Measurements from ENCODE around the gene CTDSP2. TPM values are rescaled to one million over a fixed set of nuclear protein-coding genes. Genes with fewer than 3 reads are reported as not detected.

CTDSP2 gene
- total RNA-seq, 1 experiment from 2014 or later: 82.7 TPM

- H3K9ac ChIP-seq (ENCODE audit: low read length): no peak overlapping the region
- H3K9me2 ChIP-seq (ENCODE audit: insufficient read depth): no peaks in the 10 kb centered on the region
- H3K4me1 ChIP-seq (ENCODE audit: control insufficient read depth in 1 of 2, insufficient read depth in 2 of 2, low read length in 2 of 2): peaks cover 3 to 26% of the 10 kb centered on the region in 2 experiments; a peak in 3 of 4 replicates
- intact Hi-C loops (cut with micrococcal nuclease): no loop called here
- no peaks in the 10 kb centered on the region for H3K27me3 ChIP-seq (ENCODE audit: insufficient read depth, low read length)
- ChIA-PET CTCF (interaction anchor here (1.8 kb wide), 1 partner anchor 15 kb away, joined by 4 read pairs; no protein-coding TSS in a partner anchor), POLR2A (interaction anchor here (0.5 to 0.9 kb wide), 2 partner anchors 11 to 44 kb away, joined by 3 read pairs; no protein-coding TSS in a partner anchor), RAD21 (ENCODE audit: low non-redundant PET in 1 of 2, low total read pairs in 2 of 2, uncharacterized antibody in 2 of 2, unreplicated experiment in 2 of 2) (no interaction called here)
- no peaks in the 10 kb centered on the region for H3K36me3 ChIP-seq (ENCODE audit: control insufficient read depth in 1 of 2, insufficient read depth in 2 of 2, low read length in 2 of 2)
- no peaks in the 10 kb centered on the region for H3K79me2 ChIP-seq (ENCODE audit: insufficient read depth, low read length)
- BruUV-seq (replicated peaks): no TSS peak
- H3K4me3 ChIP-seq (replicated peaks in 1 of 2; ENCODE audit: low read depth in 1 of 2, low read length in 2 of 2): no peak overlapping the region
- peak overlapping the region; percentile 35; the same call in 1 of the 2 replicates for H3K4me2 ChIP-seq (ENCODE audit: low read length)
- no peak overlapping the region for H2AFZ ChIP-seq (ENCODE audit: low read depth, low read length, poor library complexity, severe bottlenecking)
- TF ChIP-seq CBX3 (IDR thresholded peaks at IDR 0.05; ENCODE audit: low read depth) (no peak), TCF7L2 (IDR thresholded peaks at IDR 0.05; ENCODE audit: borderline replicate concordance, extremely low read depth, insufficient read depth, insufficient read length) (no peak), RAD21 (IDR thresholded peaks at IDR 0.05; ENCODE audit: low read depth) (no peak), SP1 (IDR thresholded peaks at IDR 0.05; ENCODE audit: low read depth) (no peak), ZFX (IDR thresholded peaks at IDR 0.05) (no peak), FOSL1 (IDR thresholded peaks at IDR 0.05; ENCODE audit: low read depth) (no peak), POLR2A (IDR thresholded peaks at IDR 0.05; ENCODE audit: borderline replicate concordance, extremely low read depth, insufficient read depth, insufficient read length) (no peak), ELF1 (IDR thresholded peaks at IDR 0.05; ENCODE audit: borderline replicate concordance, low read depth) (no peak), ZBTB33 (IDR thresholded peaks at IDR 0.05; ENCODE audit: extremely low read depth, insufficient replicate concordance, low read length) (no peak), YY1 (IDR thresholded peaks at IDR 0.05; ENCODE audit: extremely low read depth, insufficient replicate concordance, low read depth, low read length) (no peak), CEBPB (IDR thresholded peaks at IDR 0.05; ENCODE audit: low read depth) (no peak), EGR1 (IDR thresholded peaks at IDR 0.05; ENCODE audit: low read depth) (no peak), SRF (IDR thresholded peaks at IDR 0.05; ENCODE audit: low read depth) (no peak), ZNF274 (IDR thresholded peaks at IDR 0.05; ENCODE audit: low read depth, low read length) (no peak), JUND (IDR thresholded peaks at IDR 0.05) (no peak)
- DNase-seq (ENCODE audit: low read depth, low spot score) (no peak), ATAC-seq (peak; percentile 46)
- H3K27ac ChIP-seq (ENCODE audit: low read depth, low read length): no peak overlapping the region
- H4K20me1 ChIP-seq (ENCODE audit: insufficient read depth): no peaks in the 10 kb centered on the region
- no peaks in the 10 kb centered on the region for H3K9me3 ChIP-seq (ENCODE audit: control insufficient read depth in 1 of 2, insufficient read depth in 1 of 2, low read depth in 1 of 2, low read length in 2 of 2)
Observed at GRCh38 chr12:57888409-57889157, 42.1 kb upstream of the CTDSP2 start.

Data from HCT116 (cell line).